ENCODE data around the gene CDKAL1.

Gene CDKAL1

DNA sequence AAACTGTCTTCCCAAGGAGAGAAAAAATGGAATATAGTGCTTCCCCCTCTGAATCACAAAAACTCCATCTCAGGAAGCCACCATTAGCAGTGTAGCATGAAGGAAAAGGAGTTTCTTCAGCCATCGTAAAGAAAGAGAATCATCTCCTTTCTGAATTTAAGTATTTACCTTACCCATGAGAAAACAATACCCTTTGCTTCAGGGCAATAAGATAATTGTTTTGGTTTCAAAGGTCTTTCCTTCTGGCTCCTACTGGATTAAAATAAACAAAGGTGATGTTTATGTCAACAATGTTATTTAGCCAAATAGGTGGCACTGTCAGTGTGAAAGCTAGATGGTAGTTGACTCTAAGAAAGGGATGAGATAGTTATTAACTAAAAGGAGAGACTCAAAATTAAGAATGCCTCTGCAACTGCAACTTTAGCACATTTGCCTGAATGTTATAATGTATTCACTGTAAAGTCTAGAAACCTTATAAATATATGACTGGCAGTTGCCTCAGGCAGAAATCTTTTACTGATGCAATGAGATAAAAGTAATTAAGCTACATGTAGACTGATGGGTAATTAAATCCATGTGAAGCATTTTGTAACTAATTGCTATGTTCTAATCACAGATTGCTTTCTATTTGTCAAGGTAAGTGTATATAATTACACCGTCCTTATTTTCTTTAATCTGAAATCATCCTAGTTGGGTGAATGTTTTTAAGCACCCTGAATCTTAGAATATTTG, 399.0 kb downstream of the CDKAL1 start:
- DNase-seq: no peak

DNA sequence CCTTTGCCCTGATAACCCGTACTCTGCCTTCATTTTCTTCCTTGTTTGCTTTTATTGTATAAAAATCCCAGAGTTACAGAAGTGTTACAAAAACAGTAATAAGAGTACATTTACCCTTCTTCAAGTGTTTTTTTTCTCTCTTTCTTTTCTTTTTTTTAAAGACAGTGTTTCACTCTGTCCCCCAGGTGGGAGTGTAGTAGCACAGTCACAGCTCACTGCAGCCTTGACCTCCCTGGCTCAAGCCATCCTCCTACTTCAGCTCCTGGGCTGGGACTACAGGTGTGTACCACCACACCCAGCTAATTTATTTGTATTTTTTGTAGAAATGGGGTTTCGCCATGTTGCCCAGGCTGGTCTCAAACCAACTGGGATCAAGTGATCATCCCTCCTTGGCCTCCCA, 402.7 kb downstream of the CDKAL1 start:
- no peak for DNase-seq

DNA sequence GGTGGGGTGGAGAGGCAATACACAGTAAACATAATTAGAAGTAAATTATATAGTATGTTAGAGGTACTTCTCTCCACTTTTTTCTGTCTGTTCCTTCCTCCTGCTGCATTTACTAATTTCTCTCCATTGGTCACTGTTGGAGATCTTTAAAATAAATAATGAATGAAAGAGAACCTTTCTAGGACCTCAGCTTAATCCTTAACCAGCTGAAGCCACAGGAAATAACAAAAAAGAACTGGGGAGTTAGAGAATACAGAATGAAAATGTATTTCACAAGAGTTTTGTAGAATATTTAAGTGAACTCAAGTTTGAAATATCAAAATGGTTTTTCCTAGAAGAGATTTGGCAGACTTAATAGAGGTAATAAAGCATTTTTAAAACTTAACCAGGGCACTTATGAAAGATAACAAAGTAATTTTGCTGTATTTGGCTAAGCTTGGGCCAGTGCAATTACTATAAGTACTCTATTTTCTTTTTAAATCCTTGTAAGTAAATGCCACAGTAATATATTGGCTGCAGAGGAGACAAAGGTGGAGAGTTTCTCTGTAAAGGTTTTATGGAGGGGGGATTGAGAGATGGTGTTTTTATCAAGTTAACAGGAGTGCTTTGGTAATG, 405.0 kb downstream of the CDKAL1 start:
- no peak for DNase-seq

DNA sequence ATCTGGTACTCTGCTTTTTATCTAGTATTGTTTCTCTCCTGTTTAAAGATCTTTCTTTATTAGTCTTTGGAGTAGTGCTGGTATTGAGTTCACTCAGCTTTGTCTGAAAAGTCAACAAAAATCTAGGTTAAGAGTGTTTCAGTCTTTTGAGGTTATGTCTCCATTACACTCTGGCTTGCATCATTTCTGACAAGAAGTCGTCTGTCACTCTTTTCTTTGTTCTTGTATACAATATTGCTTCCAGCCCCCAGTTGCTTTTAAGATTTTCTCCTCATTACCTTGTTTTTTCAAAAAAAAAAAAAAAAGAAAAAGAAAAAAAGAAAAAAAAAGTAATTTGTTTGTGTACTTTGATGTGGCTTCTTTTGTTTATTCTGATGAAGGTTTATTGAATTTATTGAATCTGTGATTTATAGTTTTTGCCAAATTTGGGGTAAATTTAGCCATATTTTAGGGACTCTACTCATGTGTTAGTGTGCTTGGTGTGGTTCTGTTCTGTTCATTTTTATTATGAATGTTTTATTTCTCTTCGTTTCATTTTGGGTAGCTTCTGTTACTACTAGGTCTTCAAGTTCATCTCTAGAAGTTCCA, 408.9 kb downstream of the CDKAL1 start:
- DNase-seq: no peak

DNA sequence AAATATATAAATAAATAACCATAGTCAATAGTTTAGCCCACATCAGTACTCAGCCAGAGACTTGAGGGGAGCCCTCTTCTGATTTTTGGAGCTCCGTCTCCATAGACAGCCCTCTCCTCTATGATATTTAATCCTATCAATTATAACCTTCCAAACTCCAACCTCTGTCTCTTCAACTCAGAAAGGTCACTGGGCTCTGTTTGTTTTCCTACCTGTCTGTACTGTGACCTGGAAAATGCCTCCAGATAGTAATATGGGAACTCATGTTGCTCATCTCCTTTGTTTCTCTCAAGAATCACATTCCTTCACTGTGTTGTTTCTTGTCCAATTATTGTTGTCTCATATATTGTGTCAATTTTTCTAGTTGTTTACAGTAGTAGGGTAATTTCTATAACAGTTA, 409.7 kb downstream of the CDKAL1 start:
- DNase-seq: no peak

DNA sequence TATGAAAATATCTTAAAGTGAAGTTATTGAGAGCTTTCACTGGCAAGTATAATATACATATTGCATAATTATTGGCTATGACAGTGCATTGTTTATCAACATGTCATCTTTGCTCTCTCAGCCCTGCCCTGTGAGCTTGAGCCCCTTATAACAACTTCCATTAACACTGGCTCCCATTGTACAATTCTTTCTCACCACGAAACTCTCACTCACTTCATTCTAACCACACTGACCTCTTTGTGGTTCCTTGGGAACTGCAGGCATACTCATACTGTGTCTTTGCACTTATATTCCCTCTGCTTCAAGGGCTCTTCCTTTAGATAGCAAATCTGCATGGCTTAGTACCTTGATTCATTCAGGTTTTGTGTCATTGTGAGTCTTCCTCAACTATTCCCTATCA, 411.8 kb downstream of the CDKAL1 start:
- DNase-seq: peak; percentile 37

DNA sequence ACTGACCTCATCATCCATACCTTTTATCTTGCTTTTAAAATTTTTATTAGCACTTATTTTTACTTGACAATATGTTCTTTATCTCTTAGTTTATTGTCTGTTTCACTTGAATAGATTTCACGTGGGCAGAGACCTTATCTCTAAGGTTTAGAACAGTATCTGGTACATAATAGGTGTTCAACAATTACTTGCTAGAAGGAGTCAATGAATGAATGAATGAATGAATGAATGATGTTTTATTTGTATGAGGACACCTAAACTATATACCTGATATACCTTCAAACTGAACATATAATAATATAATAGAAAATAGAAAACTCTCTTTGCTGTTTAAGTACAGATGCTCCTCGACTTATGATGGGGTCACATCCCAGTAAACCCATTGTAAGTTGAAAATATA, 412.6 kb downstream of the CDKAL1 start:
- DNase-seq: no peak

DNA sequence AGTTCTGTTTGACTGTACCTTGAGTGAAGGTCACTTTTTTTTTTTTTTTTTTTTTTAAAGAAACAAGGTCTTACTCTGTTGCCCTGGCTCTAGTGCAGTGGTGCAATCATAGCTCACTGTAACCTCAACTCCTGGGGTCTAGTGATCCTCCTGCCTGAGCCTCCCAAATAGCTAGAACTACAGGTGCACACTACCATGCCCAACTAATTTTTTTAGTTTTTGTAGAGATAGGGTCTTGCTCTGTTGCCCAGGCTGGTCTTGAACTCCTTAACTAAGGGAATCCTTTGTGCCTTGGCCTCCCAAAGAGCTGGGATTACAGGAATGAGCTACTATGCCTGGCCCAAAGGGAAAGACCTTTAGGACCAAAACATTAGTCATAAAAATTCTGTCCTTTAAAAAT, 413.7 kb downstream of the CDKAL1 start:
- DNase-seq: no peak

DNA sequence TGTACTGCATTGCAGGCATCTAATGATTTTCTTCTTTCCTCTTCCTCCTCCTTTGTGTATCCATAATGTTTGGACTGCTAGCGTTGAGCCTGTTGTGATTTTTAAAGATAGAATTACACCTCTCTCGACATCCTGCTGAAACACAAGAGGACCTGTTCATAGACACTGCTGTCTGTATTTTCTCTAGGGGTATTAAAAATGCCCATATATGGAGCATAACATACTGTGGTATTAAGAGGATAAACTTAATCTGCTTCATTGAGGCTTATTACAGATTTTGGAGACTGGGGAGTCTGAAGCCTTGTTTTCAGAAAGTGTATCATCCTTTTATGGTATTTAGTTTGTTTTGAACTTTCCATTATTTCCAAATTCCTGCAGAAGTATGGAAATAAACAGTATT, 414.3 kb downstream of the CDKAL1 start:
- DNase-seq: no peak

DNA sequence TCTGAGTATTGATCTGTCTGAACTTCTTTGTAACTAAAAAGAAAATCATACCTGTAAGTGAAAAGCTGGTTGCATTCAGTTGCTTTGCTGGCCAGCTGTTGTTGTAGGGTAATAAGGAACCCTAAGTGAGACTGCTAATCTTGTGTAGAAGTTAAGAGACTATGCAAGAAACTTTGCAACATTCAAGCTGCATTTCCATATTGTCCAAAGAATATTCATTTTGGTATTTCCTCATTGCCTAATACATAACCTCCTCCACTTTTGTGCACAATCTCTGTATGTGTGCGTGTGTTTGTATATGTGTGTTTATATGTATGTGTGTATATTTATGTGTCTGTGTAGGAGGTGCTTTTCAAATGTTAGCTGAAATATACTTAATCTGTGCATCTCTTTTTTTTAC, 414.9 kb downstream of the CDKAL1 start:
- DNase-seq: no peak

DNA sequence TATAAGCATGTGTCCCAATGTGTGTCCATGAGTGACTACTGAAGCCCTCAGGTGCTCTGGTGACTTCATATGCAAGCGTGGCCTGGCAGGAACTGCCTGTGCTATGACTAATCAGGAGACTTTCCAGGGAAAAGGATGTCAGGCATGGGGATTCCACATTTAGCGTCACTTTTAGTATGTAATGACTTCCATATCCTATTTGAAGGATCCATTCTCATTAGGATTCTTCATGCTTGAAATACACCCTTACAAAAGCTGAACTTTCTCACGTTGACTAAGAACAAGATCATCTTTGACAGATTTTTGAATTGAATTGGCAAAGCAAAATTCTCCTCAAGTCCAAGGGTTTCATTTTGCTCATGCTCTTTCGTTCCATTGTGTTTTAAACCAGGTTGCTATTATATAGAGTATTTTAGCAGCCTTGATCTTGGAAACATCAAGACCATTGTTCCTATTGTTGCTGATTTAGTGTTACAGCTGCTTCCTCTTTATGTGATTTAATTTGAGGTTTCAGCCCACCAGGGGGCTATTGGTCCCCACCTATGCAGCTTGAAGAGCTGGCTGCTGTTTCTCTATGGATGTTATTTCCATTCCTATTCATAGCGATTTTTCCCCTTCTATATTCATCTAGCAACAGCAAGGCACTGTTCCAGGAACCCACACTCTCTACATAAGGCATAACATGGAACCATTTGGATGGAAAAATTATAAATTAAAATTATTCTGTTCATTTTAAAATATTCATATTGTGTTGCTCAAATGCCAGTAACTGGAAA, 418.6 kb downstream of the CDKAL1 start:
- peak; percentile 82 for DNase-seq

DNA sequence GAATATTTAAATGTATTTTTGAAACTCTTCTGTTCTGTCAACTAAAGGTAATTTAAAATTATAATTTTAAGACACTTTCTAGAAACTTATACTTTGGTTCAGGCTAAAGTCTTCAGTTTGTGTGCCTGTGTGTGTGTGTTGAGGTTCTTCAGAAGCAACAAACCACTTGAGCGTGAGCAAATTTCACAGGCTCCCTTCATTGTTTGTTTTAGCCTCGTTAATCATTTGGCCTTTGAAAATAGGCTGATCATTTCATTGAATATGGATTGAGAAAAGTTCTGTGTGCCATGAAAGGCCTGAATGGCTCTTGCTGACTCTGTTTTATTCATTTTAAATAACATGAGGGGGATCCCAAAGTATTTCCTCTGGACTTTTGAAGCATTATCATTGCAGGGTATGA, 420.1 kb downstream of the CDKAL1 start:
- DNase-seq: no peak

DNA sequence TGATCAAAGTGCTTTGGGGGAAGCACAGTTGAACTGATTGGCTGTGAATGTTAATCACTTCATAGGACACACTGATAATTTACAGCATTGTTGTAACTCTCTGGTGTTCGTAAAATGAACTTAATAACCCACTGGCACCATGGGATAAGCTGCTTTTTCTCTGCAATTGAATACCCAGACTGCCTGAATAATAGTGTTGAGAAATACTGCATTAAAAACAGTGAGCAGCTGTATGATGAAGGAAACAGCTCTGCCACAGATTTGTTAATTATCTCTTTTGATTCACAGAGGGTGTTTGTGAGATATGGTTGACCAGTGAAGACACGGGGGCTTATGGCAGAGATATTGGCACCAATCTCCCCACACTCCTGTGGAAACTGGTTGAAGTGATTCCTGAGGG, 420.9 kb downstream of the CDKAL1 start:
- DNase-seq: no peak

DNA sequence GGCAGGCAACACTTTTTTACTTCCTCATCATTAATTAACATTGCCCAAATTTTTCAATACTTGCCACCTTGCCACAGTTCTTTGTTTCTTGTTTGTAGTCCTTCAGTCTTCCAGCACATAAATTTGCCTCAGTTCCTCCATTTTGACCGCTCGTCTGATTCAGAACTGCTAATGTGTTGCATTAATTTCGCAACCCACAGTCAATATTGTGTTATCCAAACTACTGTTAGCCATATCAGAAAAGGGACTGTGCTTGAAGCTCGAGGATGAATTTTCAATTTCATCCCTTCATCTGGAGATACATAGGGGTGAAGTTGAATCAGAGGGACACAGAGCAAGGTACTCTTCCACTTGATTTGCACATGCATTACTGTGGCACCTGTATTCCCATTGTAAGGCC, 421.5 kb downstream of the CDKAL1 start:
- no peak for DNase-seq

DNA sequence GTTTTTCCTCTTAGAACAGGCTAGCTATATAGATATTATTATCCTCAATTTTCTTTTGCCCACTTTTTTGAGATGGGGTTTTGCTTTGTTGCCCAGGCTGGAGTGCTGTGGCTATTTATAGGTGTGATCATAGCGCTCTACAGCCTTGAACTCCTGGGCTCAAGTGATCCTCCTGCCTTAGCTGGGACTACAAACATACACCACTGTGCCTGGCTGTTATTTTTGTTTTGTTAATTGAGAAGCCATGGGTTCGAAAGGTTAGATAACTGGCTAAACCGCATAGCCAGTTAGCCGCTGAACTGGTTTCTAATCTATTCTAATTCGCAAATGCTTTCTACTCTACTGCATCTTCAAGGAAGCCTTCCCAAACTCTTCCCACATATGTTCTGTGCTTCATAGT, 425.8 kb downstream of the CDKAL1 start:
- DNase-seq: no peak

DNA sequence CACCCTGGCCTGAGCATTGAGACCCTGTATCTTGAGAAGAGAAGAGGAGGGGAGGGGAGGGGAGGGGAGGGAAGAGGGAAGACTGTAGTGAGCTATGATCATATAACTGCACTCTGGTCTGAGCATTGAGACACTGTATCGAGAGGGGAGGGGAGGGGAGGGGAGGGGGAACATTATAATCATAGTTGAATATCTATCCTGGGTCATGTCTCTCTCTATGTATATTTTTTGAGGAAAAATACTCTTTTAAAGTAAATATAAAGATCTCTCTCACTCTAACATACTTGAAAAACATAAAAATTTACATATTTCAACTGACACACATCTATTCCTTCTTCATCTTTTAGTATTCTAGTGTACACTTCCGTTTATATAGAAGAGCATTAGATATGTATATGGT, 431.0 kb downstream of the CDKAL1 start:
- no peak for DNase-seq

DNA sequence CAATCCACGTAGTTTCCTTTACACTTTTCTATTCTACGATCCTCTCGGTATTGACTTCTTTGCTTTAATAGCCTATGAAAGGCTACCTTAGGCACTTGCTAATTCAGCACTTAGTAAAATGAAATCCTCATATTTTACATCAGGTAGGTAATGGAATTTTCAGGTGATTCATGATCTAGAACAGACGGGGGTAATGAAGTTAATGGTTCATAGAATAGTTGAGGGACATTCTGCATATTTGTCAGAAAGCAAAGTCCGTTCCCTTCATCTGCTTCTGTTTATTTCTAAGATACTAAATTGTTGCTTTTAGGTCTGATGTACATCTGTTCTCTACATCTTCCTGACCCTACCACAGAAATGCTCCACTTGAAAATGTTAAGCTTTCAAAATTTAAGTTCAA, 431.7 kb downstream of the CDKAL1 start:
- no peak for DNase-seq

DNA sequence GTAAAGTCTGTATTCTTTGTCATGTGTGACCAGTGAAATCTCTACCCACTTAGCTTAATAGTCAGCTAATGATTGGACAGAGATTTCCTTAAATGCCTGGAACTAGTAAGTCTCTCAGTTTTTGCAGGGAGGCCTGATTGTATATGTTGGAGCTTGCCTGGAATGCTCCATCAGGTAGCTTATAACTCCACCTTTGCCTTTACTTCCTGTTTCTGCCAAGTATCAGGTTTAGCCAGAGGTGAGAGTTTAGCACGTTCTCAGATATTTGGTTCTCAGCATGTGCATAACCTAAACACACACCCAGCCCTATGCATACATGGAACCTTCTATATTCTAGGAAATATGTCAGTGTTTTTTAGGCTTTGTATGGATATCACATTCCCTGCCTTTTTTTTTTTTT, 435.3 kb downstream of the CDKAL1 start:
- DNase-seq: no peak

DNA sequence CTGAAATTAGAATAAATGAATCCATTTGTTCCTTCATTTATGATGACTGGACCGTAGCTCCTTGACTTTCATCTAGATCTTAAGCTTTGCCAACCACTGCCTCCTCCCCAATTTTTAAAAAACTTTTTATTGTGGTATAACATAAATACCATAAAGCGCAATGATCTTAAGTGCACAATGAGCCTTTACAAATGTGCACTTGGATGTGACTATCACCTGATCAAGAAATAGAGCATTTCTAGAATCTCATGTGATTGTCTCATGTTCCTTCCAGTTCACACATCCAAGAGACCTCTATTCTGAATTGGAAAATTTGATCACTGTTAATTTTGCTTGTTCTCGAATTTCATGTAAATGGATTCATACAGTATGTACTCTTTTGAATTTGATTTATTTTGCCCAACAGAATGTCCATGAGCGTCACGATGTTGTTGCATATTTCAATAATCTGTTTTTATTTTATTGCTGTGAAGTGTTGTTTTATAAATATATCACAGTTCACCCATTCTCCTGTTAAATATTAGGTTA, 442.2 kb downstream of the CDKAL1 start:
- no peak for DNase-seq

DNA sequence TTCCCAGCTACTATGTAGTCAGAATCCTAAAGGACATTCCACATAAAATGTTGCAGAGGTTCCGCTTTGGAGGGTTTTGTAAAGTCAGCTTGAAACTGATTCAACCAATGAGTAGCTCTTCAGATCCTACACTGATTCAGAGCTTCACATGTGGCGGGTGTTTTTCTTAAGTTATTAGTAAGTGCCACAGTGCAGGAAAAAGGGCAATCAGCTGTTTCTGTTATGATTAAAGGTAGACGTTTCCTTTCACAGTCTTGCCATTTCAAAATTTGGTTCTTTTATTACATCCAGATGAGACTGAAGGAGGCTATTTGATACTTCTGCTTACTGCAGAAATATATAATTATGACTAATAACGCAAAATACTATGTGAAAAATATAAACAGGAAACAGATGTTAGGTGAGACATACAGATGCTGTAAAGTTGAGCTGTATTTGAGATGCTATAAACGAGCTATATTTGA, 443.9 kb downstream of the CDKAL1 start:
- DNase-seq: peak; percentile 73

DNA sequence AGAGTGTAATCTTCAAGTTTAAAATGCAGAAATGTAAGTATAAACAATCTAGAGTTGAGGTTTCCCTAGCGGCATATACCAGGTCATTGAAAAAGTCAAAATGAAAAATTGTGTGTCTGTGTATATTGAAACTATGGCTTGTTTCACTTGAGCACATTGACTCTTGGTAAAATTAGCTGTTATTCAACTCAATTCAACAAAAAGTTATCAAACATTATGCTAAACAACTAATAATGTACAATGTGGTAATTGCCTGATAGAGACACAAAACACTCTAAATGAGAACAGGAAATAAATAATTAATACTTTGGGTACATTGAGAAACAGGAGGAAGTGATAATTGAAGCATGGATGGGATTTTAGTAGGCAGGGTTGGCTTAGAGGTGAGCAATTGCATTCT, 444.8 kb downstream of the CDKAL1 start:
- no peak for DNase-seq

DNA sequence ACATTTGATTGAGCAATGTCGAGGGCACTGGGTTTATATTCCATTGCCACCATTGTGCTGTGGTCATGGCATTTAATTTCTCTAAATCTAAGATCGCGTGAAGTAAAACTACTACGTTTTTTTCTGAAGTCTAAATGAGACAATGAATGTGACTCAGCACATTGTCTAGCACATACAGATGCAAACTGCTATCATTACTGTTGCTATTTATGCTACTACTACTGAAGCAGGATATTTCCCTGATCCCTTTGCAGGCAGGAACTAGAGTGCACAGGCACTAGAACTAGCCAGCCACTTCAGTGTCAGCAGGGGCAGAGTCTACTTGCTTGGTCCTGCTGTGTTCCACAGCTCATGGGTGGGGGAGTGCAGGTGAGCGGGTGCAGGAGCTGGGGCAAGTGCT, 449.7 kb downstream of the CDKAL1 start:
- no peak for DNase-seq

DNA sequence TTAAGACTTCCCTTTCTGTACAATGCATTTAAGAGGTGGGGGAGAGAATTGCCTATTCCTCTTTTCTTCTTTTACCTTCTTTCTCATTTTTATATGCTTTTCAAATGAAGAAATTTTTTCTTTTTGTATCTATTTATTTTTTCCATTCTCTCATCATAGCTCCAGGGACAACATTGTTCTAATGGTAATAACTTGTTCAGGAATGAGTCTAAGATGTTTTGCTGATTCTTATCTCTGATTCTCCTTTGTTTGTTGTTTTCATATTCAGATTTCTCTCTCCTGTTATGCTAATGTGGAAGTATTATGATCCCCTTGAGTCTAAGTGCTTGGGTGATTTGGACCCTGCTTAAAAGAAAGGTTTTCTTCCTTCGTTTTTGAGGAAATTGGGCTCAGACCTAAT, 451.6 kb downstream of the CDKAL1 start:
- DNase-seq: no peak

DNA sequence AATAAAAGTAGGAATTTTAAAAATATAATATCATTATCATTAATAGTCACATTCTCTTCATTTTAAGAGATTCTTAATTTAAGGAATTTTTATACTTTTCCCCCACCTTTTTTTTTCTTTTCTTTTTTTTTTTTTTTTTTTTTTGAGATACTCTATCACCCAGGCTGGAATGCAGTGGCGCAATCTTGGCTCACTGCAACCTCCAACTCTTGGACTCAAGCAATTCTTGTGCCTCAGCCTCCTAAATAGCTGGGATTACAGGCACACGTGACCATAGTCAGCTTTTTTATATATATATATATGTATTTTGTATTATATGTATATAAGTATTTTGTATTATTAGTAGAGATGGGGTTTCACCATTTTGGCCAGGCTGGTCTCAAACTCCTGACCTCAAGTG, 457.7 kb downstream of the CDKAL1 start:
- DNase-seq: peak; percentile 7

All from fibroblast of skin of right biceps (primary cell).